ENCODE data around the gene RAD21L1. TPM values are rescaled to one million over a fixed set of nuclear protein-coding genes. Genes with fewer than 3 reads are reported as not detected.

RAD21L1 gene
- total RNA-seq, 1 donor from 2014 or later, result 1.1 TPM

- DNase-seq (ENCODE audit: low spot score), result no peak
- H3K4me1 Mint-ChIP-seq (ENCODE audit: unreplicated experiment), result peaks cover 28% of the 10 kb centered on the region
Observed at GRCh38 chr20:1204113-1204512, 21.7 kb upstream of the RAD21L1 start.

DNA sequence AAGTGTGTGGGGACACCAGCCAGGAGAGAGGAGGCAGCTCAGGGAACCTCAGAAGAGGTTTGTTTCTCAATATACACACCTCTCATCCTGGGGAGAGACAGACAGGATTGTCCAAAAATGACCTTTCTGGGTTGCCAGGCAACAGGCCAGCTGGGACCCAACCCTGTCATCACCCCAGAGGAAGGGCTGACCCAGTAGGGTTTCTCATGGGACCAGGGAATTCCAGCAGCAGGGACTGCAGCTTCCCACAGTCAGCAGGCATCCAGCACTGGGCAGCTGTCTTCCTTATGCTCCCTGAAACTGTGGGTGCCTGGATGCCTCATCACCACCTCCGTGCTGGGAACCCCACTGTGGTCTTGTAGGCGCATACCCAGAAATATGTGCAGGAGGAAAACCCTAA lies 21.3 kb upstream of the RAD21L1 start:
- Mint-ChIP-seq H3K36me3 (ENCODE audit: low read depth, unreplicated experiment) (no peaks in the 10 kb centered on the region), H3K9me3 (ENCODE audit: unreplicated experiment) (no peaks in the 10 kb centered on the region), H3K4me1 (ENCODE audit: unreplicated experiment) (peaks cover 26% of the 10 kb centered on the region), H3K27ac (ENCODE audit: unreplicated experiment) (no peak overlapping the region), H3K4me3 (ENCODE audit: unreplicated experiment) (no peak overlapping the region), H3K27me3 (ENCODE audit: unreplicated experiment) (peaks cover 5% of the 10 kb centered on the region)
- no peak for TF ChIP-seq CTCF (IDR thresholded peaks at IDR 0.05; ENCODE audit: unreplicated experiment)
- no peak for DNase-seq (ENCODE audit: low spot score)

More at GRCh38 chr20:1204113-1204512, 21.7 kb upstream of the RAD21L1 start:
- Mint-ChIP-seq H3K36me3 (ENCODE audit: low read depth, unreplicated experiment) (no peaks in the 10 kb centered on the region), H3K9me3 (ENCODE audit: unreplicated experiment) (no peaks in the 10 kb centered on the region), H3K27me3 (ENCODE audit: unreplicated experiment) (peaks cover 5% of the 10 kb centered on the region), H3K27ac (ENCODE audit: unreplicated experiment) (peak overlapping the region; percentile 42), H3K4me3 (ENCODE audit: unreplicated experiment) (no peak overlapping the region)
- TF ChIP-seq CTCF (IDR thresholded peaks at IDR 0.05; ENCODE audit: unreplicated experiment), result no peak

DNA sequence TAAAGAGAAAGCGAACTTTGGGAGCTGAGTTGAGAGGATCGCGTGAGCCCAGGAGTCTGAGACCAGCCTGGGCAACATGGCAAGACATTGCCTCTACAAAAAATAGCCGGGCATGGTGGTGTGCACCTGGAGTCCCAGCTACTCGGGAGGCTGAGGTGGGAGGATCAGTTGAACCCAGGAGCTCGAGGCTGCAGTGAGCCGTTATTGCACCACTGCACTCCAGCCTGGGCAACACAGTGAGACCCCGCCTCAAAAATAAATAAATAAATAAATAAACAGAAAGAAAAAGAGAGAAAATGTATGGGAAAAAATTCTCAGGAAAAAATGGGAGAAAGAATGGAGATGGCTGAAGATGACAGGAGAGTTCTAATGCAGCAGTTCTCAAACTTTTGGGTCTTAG lies 20.0 kb upstream of the RAD21L1 start:
- H3K4me3 Mint-ChIP-seq (ENCODE audit: unreplicated experiment), result no peak overlapping the region
- H3K4me1 Mint-ChIP-seq (ENCODE audit: unreplicated experiment), result peaks cover 17% of the 10 kb centered on the region
- no peak for TF ChIP-seq CTCF (IDR thresholded peaks at IDR 0.05; ENCODE audit: unreplicated experiment)
- no peaks in the 10 kb centered on the region for H3K9me3 Mint-ChIP-seq (ENCODE audit: unreplicated experiment)
- no peak overlapping the region for H3K27ac Mint-ChIP-seq (ENCODE audit: unreplicated experiment)
- no peak for DNase-seq (ENCODE audit: low spot score)
- peaks cover 1% of the 10 kb centered on the region for H3K27me3 Mint-ChIP-seq (ENCODE audit: unreplicated experiment)
- no peaks in the 10 kb centered on the region for H3K36me3 Mint-ChIP-seq (ENCODE audit: low read depth, unreplicated experiment)

DNA sequence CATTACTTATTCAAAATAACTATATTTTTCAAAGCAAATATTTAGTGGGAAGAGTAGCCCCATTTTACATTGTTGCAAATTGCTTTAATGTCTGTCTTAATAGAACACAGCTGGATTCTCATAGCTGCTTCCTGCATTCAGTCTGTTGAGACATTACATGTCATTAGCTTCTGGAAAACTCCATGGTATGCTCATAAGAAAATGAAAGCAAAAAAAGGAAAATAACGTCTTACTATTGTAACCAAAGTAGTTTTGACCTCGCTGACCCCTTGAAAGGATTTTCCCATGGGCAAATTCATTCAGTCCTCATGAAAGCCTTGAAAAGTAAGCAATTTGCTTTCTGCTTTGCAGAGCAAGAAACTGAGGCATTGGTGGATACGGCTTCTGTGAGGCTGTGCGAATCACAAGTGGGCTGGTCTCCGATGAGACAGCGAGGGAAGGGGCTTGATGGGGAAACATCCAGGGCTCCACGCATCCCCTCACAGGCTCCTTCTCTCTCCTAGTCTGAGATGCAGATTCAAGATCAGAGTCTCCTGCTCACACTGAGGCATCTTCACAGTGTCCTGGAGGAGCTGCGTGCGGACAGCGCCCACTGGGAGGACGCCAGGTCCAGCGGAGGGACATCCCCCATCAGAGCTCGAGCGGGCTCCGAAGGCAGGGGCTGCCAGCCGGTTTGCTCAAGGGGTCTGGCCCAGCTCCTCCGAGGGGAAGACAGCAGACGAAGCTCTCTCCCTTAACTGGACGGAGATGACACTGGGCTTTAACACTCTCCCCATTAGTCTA lies 19.3 kb upstream of the RAD21L1 start:
- Mint-ChIP-seq H3K4me3 (ENCODE audit: unreplicated experiment) (no peak overlapping the region), H3K9me3 (ENCODE audit: unreplicated experiment) (no peaks in the 10 kb centered on the region), H3K27ac (ENCODE audit: unreplicated experiment) (no peak overlapping the region), H3K4me1 (ENCODE audit: unreplicated experiment) (peaks cover 17% of the 10 kb centered on the region), H3K36me3 (ENCODE audit: low read depth, unreplicated experiment) (no peaks in the 10 kb centered on the region), H3K27me3 (ENCODE audit: unreplicated experiment) (peaks cover 1% of the 10 kb centered on the region)
- DNase-seq (ENCODE audit: low spot score), result no peak
- TF ChIP-seq CTCF (IDR thresholded peaks at IDR 0.05; ENCODE audit: unreplicated experiment), result no peak

- H3K36me3 Mint-ChIP-seq (ENCODE audit: low read depth, unreplicated experiment), result no peaks in the 10 kb centered on the region
- no peak overlapping the region for H3K4me3 Mint-ChIP-seq (ENCODE audit: unreplicated experiment)
- no peak for TF ChIP-seq CTCF (IDR thresholded peaks at IDR 0.05; ENCODE audit: unreplicated experiment)
- H3K4me1 Mint-ChIP-seq (ENCODE audit: unreplicated experiment), result peaks cover 20% of the 10 kb centered on the region
- H3K27me3 Mint-ChIP-seq (ENCODE audit: unreplicated experiment), result peaks cover 1% of the 10 kb centered on the region
- no peaks in the 10 kb centered on the region for H3K9me3 Mint-ChIP-seq (ENCODE audit: unreplicated experiment)
- H3K27ac Mint-ChIP-seq (ENCODE audit: unreplicated experiment), result no peak overlapping the region
- no peak for DNase-seq (ENCODE audit: low spot score)
Observed at GRCh38 chr20:1207293-1207878, 18.5 kb upstream of the RAD21L1 start.

Measured in endothelial cell (in vitro differentiated cells).